ENCODE data around the gene ZNF337.

Gene ZNF337

GRCh38 chr20:25629816-25630499, 66.7 kb downstream of the ZNF337 start:
- DNase-seq (ENCODE audit: low read depth): no peak

DNA sequence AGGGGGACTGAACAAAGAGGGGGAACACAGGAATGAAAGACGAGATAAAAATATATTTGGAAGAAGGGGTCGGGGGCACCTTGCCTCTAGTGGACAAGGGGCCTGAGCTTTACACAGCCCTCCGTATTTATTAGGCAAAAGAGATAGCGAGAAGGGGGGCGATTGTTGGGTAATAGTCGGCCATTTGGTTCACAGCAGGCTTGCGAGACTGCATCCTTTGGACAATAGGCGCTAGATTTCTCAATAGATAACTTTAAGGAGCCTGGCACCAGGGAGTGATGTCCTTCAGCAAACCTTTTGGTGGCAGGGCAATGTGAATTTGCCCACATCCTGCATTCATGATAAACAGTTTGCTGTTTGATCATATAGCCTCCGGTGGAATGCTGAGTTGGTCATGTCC, 69.9 kb downstream of the ZNF337 start:
- DNase-seq (ENCODE audit: low read depth): no peak

DNA sequence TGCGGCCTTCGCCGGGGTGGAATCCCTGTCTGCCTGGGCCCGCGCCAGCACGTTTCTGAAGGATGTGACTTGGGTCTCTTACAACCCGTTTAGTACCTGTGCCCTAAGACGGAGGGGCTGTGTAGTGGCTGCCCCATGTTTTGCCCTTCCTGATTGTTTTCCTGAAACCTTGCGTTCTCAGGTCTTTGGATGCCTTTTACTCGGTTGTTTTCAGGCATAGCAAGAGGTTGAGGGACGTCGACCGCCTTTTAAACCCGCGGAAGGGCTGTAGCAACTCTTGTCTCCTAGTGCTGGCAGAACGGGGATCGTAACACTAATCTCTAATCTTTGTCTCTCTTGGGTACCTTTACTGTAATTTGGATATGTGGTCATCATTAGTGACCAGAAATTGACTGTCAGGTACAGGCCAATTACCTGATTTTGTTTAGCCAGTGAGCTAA, 72.1 kb downstream of the ZNF337 start:
- DNase-seq (ENCODE audit: low read depth): peak; percentile 2
